HG02759 (cell line): Measurements from ENCODE around the gene RPS18.
A peak's percentile ranks its signal among the peaks of the same experiment; 100 is the strongest.
"Not testable (repeated sequence)": the region's sequence is repeated elsewhere in the genome, so short reads cannot be mapped to it uniquely, and the experiment has no call there.

Source experiments
- ATAC-seq: cut with Tn5 transposase; IDR thresholded peaks from one replicate; pipeline ENCODE4 v1.9.1; 2021; ENCODE audit warnings: mild to moderate bottlenecking, moderate library complexity; ENCODE audit not compliant: unreplicated experiment

Gene RPS18

DNA sequence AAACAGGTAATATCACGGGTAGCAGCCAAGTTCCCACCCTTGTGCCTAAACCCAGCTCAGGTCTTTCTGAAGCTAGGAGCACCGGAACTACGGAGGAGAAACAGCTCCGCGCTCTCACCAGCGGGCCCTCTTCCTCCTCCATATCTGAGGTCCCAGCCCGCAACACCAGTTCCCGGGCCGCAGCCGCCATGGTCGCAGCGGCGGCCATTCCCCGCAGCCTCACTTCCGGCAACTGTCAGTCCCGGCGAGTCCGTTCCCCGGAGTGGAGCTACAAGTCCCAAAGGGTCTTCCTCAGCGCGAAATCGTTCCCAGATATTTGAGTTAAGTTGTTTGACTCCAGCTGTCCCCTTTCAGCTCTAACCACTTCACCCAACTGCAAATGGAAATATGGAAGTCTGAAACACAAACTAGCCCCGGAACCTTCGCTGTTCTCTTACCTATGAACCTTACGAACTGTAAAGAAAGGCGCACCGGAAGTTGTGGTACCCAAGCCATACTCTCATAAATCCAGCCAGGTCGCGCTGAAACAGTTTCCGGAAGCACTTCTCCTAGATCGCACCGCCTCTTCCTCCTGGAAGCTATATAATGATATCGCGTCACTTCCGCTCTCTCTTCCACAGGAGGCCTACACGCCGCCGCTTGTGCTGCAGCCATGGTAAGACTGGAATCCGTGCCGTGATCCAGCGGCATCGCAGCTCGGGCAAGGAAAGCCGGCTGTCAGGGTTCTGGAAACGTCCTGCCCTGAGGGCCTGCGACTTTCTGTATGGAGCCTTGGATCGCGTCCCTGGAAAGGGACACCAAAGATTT lies at the start of gene RPS18, which contains the start of gene VPS52:
Gene RPS18 (plus strand): TSS at position 608 of the 807 bp plus-strand sequence. CDS start 45 bp downstream, at position 653.
Gene VPS52 (minus strand): TSS at position 409 of the 807 bp plus-strand sequence. CDS start 201 bp downstream, at position 208.
- ATAC-seq, result peak; percentile 86

DNA sequence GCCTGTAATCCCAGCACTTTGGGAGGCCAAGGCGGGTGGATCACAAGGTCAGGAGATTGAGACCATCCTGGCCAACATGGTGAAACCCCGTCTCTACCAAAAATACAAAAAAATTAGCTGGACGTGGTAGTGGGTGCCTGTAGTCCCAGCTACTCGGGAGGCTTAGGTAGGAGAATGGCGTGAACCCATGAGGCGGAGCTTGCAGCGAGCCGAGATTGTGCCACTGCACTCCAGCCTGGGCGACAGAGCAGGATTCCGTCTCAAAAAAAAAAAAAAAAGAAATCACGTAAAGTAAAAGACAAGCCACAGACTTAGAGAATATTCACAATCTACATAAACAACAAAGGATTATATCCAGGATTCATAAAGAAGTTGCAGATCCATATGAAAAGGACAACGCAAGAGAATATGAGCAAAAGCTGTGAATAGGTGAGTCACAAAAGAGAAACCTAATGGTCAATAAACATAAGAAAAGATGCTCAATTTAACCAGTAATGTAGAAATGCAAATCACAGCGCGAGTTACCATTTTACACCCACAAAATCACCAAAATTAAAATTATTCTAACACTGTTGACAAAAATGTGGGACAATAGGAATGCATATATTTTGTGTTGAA lies 45.3 kb upstream of the RPS18 start:
- not testable (repeated sequence) for ATAC-seq

DNA sequence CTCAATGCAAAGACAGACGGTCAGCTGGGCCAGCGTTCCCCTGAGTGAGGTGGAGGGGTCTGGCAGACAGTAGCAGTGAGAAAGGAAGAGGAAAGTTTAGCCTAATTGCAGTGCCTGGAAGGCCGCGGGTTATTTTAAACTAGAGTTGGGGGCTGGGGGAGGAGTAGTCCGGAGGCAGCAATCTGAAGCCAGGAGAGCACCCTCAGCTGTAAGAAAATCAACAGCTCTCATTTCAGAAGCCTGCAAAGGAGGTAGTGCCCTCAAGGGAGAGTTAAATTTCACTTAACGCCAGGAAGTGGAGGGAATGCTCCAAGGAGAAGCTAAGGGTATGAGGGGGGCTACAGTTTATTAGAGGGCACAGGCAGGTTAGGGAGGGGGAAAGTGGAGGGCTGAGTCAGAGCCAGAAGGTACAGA lies 36.6 kb upstream of the RPS18 start:
- no peak for ATAC-seq

DNA sequence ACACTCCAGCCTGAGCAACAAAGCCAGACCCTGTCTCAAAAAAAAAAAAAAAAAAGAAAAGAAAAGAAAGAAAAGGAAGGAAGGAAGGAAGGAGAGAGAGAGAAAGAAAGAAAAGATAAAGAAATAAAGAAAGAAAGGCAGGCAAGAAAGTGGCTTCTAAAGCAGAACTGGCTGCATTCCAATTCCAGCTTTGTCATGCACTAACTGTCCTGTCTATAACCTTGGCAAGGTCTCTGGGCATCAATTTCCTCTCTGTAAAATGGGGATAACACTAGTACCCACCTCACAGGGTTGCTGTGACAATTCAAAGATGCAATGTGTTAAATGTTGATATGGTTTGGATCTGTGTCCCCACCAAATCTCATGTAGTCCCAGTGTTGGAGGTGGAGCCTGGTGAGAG lies 35.5 kb upstream of the RPS18 start:
- no peak for ATAC-seq

DNA sequence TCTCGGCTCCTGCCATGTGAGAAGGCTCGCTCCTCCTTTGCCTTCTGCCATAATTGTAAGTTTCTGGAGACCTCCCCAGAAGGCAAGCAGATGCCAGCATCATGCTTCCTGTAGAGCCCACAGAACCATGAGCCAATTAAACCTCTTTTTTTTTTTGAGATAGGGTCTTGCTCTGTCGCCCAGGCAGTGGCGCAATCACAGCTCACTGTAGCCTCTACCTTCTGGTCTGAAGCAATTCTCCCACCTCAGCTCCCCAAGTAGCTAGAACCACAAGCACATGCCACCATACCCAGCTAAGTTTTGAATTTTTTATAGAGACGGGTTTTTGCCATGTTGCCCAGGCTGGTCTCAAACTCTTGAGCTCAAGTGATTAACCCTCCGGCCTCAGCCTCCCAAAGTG lies 35.0 kb upstream of the RPS18 start:
- no peak for ATAC-seq

DNA sequence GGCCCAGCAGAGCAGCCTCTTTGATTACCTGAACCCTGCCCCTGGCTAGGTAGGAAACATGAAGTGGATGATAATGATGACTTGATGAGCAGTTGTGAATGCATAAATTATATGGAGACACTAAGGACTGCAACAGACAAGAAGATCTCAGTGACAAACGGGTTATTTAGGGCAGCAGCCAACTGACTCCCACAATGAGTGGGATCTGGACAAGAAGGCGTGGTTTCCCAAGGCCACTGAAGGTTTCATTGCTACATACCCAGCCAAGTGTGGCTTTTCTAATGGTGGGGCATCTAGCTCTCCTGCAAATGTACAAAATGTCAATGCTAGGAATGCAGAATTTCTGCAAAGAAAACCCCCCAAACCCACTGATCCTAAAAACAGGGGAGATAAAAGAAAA lies 34.1 kb upstream of the RPS18 start:
- ATAC-seq, result no peak

DNA sequence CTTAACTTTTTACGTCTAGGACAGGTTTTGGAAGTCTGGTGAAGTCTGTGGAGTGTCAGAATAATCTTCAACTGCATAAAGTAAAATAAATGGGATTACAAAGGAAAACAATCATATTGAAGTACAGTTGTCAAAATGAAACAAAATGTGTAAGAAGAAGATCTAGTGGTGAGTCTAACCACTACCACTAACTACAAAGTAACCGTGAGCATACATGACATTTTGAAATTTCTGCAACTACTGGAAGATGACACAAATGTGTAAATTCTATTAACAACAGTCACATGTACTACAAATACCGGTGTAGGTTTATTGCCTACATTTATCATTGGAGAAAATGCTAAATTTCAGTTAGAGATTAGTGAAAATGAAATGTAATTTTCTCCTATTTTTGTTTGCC lies 29.9 kb upstream of the RPS18 start:
- ATAC-seq, result no peak

DNA sequence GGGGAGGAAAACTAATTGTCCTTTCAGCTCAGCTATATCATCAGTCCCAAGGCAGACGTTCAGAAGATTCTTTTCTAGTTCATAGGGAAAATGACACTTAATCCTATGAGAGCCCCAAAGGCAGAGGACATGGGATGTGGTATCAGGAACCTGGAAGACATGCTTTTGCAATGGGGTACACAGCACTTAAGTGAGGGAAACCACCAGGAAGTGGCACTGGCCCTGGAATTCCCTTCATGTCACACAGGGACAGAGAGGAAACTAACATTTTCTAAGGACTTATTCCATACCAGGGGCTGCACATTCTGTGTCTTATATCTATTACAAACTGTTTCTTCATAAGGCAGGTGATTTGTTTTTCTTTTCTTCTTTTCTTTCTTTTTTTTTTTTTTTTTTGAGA lies 28.4 kb upstream of the RPS18 start:
- ATAC-seq, result no peak

DNA sequence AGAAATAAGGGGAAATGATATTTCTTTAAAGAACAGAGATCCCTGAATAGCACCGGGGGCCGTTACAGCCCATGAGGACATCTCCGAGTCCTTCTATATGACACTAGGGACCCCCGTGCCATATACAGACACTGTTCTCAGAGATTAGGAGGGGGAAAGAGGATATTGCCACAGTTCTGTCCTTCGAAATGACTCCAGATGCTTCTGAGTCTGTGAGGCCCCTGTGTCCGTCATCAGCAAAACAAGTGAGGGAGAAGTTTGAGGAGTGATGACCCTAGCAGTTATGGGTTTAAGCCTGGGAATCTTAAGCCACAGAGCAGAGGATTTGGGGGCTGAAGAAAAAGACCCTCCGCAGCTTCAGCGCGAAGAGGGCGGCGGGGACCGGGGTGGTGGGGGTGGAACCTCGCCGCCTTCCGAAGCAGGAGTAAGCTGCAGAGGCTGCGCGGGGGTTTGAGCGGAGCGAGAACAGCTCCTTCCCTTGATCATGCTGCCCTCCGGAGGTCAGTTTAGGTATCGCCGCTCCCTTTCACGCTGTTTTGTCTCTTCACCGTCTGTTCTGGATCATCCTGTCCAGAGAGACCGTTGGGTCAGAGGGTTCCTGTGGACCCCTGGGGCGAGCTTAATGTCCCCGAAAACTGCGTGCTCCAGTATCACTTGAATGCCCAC lies 23.8 kb upstream of the RPS18 start:
- ATAC-seq, result peak; percentile 37

DNA sequence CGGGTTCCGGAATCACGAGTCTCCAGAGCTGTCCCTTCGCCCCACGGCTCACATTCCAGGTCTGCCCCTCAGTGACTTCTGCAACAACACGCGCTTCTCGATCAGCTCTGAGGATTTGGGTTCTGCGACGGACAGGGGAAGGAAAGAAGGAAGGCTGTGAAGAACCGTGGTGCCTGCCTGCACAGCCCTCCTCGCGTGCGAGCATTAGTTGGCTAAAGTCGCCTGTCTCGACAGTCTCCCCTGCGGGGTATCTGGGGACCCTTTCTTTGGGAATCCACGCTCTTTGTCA lies 23.3 kb upstream of the RPS18 start:
- ATAC-seq, result peak; percentile 1

DNA sequence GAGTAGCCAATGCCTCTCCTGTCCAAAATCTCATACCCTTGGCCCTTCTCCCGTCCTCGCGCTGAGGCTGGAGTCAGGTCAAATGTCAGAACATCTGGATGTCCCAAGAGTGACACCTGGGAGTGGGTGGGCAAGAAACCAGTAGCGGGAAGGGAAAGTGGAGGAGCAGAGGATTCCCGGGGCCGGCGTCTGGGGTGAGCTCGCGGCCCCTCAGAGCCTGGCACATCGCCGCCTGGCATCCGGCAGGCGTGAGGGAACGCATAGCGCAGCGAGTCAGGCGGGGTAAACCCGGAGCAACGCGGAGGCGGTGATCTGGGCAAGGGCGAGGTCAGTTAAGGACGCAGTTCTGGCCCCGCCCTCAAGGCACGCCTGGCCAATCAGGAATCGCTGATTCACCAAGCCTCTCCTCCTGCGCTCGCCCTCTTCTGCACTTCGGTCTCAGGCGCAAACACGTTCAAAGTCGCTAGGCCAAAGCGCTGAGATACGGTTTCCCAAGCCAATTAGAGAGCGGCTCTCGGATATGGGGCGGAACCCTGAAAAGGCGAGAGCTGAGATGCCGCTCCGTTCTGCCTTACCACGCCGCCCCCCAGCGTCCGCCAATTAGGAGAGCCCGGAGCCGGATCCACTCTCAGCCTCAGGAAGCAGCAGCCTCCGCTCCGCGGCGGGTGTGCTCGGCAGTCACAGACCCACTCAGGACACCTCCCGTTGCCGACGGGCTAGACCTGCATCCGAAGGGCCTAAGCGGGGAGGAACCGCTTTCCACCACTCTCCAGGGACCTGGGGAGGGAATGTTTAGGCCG lies 22.7 kb upstream of the RPS18 start:
- peak; percentile 91 for ATAC-seq

DNA sequence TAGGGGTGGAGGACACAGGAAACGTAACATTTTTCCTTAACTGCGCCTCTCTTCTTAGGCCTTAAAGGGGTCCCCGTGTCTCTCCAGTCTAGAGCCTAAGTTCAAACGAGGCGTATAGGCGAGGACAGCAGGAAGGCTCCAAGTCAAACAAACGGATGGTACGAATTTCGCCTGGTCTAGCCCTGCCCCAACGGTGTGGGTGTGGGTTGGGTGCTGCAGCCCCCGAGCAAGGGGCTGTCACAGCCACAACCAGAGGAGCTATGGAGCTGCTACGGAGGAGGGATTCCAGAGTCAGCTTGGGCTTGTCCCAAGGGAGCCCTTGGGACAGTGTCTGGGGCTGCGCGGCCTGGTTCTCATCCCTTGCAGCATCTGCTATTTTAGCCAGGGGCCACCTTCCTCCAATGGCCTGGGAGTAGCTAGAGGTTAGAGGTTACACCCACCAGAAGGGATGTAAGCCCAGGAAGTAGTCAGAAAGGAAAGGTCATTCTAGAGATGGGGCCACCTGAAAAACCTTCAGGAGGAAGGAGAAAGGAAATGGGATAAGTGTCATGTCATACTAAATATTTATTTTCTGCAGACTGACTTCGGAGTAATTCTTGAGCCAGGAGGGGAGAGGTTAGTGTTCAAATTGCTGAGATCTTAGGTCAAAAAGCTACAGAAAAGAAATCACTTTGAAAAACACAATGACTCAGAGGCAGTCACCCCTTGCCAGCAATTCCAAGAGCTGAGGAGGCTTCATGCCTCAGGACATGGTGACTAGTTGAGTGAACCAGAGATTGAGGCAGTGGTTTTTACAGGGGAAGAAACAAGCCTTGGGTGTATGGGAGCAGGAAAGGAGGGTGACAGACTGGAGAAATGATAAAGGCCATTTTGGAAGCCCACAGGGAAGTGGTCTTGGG lies 21.9 kb upstream of the RPS18 start:
- ATAC-seq, result peak; percentile 1

DNA sequence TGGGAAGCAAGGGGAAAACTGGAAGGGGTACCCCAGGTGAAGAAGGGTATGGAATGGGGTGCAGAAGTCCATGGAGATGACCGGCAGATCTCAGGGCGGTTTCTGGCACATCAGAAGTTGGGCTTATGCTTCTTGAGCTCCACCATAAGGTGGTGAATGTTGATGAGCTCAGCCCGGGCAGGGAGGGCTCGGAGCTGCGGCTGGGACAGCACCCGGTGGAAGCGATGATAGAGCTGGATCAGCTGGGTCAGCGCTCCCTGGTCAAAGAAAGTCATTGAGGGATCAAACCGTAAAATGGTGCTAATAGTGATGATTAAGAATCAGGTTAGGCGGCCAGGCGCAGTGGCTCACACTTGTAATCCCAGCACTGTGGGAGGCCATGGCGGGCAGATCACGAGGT lies 21.1 kb upstream of the RPS18 start:
- no peak for ATAC-seq

DNA sequence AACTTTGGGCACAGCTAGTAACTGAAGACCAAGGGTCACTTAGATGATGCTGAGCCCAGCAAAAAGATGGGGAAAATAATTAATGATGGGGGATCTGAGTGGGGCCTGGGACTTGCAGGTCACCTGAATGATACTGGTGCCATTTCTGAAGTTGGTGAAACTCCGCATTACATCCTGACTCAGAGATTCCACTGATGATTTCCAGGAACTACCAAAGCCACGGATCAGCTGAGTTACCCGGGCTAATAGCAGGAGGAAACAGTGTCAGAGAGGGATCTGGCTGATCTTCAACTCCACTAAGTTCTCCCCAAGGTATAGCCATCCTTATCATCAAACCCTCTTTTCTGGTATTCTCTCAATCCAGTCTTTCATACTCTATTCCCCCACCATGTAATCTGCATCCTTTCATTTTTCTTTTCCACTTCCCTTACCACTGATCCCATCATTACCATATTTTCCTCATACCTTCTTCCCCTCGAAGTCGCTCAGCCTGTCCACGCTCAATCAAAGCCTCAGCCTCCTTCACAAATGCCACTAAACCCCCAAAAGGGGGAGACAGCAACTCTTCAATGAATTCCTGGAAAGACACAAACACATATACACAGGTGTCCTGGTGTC lies 20.4 kb upstream of the RPS18 start:
- ATAC-seq, result no peak

DNA sequence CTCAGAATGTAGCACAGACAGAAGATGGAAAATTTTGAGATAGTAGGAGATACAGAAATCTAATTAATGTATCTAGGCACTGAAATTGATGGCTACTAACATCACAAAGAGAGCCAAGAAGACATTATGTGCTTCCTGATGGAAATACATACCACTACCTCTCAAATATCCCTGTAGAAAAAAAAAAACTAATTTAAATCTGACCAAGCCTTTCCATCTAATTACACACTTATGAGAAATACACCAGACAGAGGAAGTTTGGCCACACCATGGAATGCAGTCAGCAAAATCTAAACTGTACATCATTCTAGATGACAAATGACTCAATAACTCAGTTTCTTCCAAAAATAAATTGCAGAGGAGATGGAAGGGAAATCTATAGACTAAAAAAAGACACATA lies 19.1 kb upstream of the RPS18 start:
- ATAC-seq, result no peak

DNA sequence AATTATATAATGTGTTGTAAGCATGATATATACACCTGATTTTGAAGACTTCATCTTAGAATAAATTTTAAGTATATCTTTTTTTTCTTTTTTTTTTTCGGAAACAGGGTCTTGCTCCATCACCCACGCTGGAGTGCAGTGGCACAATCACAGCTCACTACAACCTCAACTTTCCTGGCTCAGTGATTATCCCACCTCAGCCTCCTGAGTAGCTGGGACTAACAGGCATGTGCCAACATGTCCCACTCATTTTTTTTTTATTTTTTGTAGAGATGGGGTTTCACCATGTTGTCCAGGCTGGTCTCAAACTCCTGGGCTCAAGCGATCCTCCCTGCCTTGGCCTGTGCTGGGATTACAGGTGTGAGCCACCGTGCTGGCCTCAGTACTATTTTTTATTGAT lies 17.3 kb upstream of the RPS18 start:
- no peak for ATAC-seq

DNA sequence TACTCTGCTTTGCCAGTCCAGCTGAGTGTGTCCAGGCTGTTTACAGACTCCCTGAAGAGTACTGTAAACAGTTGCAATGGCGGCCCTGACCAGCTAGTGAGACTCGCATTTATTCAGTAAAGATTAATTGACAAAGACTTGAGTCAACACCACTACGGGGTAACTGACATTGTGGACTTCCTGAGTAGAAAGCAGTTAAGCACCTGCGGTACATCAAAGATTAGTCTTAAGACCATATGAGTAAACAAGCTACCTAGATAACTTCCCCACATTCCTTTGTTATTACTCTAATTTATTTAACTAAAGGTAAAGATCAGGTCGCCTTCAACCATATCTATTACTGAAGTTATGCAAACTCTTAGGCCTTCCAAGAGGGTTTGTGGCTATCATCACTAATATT lies 12.8 kb upstream of the RPS18 start:
- no peak for ATAC-seq

DNA sequence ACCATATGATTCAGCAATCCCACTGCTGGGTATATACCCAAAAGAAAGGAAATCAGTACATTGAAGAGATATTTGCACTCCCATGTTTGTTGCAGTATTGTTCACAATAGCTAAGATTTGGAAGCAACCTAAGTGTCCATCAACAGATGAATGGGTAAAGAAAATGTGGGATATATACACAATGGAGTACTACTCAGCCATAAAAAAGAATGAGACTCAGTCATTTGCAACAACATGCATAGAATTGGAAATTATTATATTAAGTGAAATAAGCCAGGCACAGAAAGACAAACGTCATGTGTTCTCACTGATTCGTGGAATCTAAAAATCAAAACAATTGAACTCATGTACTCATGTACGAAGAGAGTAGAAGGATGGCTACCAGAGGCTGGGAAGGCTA lies 9.4 kb upstream of the RPS18 start:
- not testable (repeated sequence) for ATAC-seq

DNA sequence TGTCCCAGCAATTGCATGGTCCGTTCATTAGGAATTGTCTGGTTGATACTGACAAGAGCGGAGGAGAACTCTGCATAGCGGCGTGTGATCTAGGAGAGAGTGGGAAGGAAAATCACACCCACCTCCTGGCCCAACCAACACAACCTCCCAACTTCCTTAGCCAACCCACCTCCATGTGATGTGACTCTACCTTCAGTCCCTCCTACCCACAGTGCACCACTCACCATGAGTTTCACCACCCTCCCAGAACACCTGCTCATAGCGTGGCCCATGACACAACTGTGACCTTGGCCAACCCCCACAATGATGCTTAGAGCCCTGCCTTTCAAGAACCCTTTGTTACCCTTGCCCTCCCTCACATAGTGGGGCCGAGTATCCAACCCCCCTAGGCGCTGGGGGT lies 7.9 kb upstream of the RPS18 start:
- no peak for ATAC-seq

DNA sequence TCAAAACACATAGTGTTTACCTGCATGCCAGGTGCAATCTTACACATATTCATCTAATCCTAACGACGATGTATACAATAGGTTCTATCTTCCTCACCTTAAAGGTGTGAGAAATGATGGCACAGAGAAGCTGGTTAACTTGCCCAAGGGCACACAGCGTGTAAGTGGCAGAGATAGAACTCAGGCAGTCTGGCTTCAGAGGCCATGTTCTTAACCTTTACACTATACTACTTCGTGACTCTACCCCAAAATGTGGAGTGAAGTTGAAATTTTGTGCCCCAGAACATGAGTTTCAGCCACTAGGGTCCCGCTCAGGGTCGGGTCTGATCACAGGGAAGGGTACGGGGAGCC lies 783 bp upstream of the RPS18 start:
- ATAC-seq, result no peak
